Lung microvascular endothelial cell (primary cell): ENCODE data around the gene ZNF148. TPM values are rescaled to one million over a fixed set of nuclear protein-coding genes. Genes with fewer than 3 reads are reported as not detected.
"Not testable (repeated sequence)": the region's sequence is repeated elsewhere in the genome, so short reads cannot be mapped to it uniquely, and the experiment has no call there.

Experiments
- DNase-seq, 2 donors: peaks; one replicate each; pipeline versions ENCODE4 v3.0.0 to v3.0.0-alpha.2; 2010; ENCODE audit warnings: low read depth in 2 of 2
- total RNA-seq: library from RNA; depleted of rRNA; stranded (reverse); fragments of >200 nt; gene quantifications from 2 replicates; pipeline ENCODE4 v1.2.1, GENCODE V29; 2014

Gene ZNF148, protein sequence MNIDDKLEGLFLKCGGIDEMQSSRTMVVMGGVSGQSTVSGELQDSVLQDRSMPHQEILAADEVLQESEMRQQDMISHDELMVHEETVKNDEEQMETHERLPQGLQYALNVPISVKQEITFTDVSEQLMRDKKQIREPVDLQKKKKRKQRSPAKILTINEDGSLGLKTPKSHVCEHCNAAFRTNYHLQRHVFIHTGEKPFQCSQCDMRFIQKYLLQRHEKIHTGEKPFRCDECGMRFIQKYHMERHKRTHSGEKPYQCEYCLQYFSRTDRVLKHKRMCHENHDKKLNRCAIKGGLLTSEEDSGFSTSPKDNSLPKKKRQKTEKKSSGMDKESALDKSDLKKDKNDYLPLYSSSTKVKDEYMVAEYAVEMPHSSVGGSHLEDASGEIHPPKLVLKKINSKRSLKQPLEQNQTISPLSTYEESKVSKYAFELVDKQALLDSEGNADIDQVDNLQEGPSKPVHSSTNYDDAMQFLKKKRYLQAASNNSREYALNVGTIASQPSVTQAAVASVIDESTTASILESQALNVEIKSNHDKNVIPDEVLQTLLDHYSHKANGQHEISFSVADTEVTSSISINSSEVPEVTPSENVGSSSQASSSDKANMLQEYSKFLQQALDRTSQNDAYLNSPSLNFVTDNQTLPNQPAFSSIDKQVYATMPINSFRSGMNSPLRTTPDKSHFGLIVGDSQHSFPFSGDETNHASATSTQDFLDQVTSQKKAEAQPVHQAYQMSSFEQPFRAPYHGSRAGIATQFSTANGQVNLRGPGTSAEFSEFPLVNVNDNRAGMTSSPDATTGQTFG
- total RNA-seq, result 15.0 and 20.8 TPM in 2 replicates

DNA sequence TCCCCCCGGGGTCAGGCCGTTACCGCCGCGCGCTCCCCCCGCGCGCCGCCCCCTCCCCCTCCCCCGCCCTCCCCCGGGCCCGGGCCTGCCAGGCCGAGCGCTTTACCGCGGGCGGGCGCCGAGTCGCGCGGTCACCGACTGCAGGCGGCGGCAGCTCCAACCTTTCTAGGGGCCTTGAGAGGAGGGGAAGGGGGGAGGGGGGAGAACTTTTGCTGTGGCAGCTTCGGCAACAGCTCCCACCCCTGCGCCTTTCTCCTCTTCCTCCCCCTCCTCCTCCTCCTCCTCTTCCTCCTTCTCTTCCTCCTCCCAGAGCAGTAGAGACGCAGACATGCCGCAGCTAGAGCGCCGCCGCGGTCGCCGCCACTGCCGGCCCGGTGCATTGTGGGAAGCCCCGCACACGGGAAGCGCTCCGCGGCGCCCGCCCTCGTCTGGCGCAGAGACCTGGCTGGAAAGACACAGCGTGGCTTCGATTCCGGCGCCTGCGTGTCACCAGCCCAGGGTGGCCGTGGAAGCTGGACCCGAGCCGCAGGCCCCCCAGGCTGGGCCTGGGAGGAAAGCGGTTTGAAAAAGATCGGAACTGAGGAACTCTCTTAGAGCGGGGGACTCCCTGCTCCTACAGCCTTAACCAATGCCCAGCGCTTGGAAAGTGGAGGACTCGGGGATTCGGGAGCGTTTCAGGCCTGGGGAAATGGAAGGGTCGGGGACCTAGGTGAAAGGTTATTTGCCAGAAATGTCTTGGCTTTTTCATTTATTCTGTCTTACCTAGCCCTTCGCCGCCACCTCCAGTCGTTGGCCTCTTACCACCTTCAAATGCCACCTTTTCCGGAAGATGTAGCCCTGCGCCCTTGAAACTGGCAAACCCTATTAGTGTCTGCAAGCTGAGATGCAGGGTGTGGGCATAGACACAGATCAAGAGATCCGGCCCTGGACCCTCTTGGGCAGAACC is at the start of gene ZNF148:
Gene ZNF148, minus strand, starts transcription at position 330 of the 946 bp plus-strand sequence. CDS start 61,685 bp downstream, outside the sequence.
- peak; percentile 92 to 96 for DNase-seq

DNA sequence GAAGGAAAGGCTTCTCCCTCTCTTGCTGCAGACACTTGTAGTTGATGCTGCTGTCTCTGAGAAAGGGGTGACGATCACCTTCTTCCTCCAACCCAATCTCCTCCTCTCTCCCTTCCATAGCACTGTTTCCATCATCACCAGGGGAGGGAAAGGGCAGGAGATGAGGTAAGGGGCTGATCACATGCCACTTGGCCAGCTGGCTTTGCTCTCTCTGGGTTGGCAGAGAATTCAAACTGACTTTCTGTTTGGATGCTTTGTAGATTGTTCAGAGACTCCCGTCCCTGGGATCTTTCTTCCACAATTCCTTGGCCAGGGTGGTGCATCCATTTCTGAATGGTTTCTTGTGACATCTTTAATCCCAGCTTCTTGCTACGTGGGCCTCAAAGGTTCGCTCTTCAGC is 43.2 kb upstream of the ZNF148 start:
- no peak for DNase-seq

DNA sequence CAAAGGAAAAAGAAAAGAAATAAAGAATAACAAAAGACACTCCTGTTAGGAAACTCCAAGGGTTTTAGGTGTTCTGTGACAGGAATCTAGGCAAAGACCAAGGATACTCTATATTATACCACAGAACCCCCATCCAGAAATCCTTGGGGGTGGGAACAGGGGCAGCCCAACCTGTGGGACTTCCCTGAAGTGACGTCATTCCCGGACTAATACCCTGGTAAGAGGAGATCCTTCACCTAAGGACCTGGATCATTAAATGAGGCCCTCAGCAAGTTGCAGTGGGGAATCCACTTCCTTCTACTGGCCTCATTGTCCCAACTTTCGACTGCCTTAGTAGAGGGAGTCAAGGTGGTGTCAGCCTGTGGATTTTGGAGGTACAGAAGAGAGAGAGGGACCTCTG is 41.1 kb upstream of the ZNF148 start:
- no peak for DNase-seq

DNA sequence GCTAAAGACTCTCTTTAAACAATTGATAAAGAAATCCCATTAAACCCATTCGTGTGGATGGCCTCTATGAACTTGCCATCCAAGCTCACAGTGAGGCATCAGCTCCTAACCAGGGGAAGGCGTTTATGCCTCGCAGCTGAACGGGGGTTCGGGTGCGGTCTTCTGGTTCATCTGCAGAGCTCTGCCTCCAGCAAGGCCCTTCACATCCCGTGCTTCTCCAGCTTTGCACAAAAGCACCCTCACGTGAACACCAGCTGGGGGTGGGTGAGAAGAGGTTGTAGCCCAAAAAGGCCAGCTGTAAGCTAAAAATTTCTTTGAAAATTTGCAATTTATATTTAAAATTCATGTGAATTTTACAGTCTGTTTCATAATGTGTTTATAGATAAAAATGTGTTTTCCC is 39.5 kb upstream of the ZNF148 start:
- no peak for DNase-seq

DNA sequence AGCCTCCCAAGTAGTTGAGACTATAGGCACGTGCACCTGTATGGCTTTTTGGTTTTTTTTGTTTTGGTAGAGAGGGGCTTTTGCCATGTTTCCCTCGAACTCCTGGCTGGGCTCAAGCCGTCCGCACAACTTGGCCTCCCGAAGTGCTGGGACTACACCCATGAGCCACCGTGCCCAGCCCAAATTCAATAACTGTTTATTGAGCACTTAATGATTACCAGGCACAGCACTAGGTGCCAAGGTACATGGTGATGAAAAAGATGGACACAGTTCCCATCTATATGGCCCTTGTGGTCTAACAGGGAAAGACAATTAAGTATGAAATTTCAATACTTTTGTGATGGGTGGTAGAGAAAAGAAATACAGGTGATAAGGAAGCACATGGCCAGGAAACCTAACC is 35.8 kb upstream of the ZNF148 start:
- no peak for DNase-seq

DNA sequence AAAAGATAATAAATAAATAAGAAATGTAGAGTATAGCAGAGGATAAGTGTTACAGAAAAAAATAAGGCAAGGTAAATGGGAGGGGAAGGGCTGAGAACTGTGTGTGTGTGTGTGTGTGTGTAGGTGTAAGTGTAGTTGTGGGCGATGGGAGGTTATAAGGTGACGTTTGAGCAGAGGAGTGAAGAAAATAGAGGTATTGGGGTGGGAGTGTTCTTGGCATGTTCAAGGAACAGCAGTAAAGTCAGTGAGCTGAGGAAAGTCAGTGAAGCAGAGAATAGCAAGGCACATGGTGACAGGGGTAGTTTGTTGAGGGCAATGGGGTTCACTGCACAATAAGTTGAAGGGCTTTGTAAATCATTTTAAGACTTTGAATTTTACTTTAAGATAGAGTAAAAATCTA is 30.9 kb upstream of the ZNF148 start:
- no peak for DNase-seq

DNA sequence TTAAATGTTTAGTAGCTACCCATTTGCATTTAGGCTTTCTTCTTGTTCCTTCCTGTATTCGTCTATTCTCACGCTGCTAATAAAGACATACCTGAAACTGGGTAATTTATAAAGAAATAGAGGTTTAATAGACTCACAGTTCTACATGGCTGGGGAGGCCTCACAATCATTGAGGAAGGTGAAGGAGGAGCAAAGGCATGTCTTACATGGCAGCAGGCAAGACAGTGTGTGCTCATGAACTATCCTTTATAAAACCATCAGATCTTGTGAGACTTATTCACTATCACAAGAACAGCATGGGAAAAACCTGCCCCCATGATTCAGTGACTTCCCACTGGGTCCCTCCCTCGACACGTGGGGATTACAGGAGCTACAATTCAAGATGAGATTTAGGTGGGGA is 30.4 kb upstream of the ZNF148 start:
- not testable (repeated sequence) for DNase-seq

DNA sequence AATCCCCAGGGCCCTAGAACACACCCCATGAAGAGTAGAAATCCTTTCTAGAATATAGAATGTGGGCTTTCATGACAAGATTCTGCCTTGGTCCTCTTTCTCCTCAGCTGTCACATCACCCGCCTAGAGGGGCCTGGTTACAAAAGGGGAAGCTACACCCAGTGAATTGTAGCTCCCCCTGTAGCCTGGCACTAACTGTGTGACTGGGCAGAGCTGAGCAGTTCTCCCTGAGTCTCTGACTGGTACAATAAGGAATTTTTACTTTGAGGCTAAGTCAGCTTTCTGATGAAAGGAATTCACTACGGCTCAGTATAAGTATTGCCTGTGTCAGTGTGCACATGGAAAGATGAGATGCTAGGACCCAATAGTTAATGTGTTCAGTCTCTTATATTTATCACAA is 28.7 kb upstream of the ZNF148 start:
- no peak for DNase-seq

DNA sequence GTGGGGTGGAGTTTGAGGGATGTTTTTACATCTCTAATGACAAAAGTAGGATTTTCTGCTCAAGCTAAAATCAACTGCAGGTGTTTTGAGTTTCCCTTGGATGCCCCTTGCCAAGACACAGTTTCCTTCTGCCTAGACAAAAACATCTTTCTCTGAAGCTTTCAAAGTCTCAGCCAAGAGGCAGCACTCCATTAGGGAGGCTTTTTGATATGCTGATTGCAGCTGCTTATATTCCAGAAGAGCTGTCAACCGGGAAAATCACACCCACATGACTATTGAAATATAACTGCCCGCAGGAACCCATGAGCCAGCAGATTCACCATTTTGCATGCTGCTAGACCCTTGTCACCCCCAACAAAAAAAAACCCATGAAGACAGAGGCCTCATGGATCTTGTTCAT is 27.5 kb upstream of the ZNF148 start:
- DNase-seq, result no peak

DNA sequence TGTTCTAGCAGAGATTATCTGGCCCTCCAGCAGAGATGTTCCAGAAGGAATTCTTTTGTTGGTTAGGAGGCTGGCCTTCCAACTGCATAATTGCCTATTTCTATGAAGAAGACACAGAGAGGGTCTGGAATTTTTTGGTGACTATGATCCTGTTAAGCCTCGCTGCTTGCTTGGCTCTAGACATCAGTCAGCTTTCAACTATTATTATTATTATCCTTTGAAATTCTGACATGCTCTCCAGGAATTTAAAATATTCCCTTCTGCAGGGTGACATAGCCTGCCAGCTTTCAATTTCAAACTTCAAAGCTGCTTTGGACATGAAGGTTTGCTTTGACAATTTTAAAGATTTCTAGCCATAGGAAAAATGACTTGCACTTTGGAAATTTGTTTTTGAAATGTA is 26.3 kb upstream of the ZNF148 start:
- DNase-seq, result no peak

DNA sequence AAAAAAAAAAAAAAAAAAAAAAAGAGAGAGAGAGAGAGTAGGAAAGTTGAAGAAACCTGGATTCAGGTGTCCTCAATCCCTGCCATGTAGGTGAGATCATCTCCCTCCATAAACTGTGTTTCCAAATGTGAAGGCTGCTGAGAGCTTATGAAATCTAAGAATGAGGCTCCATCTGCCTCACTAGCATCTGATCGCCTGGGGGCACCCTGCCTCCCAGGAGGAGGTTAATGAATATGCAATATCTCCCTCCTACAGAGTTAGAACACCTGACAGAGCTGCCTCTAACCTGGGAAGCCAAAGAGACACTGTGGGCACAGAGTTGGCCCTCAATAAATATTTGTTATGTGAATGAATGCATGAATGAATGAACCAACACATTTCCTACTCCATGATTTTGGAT is 23.8 kb upstream of the ZNF148 start:
- no peak for DNase-seq

DNA sequence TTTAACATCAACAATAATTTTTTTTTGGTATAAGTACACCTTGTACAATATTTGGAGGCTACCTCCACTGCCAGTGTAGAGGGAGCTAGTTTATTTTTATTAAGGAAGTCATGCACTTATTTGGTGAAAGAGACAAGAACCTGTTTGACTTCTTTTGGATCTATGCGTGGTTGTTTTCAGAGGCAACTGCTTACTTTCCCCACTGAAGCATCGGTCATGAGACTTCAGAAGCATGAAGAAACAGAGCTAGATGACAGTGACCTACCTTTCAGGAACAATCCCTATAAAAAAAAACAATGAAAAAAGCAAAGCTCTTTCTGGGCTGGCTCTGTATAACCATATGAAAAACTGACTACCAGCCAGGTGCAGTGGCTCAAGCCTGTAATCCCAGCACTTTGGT is 20.0 kb upstream of the ZNF148 start:
- DNase-seq, result no peak

DNA sequence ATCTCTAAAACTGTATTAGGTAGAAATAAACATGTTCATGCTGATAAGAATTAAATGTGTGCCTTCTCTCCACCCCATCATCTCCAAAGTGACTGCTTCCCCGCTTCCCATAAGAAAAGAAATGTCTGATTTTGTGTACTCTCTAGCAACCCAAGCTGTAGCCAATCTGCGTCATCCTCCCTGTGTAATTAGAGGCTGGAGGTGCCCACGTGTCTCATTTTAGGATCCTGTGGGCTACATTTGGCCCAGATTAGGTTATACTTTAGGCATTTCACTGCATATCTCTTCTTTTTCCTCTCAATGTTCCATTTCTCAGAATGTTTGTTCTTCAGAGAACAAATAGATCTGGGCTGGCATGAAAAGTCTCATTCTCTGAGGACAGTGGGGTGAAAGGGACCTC is 19.3 kb upstream of the ZNF148 start:
- DNase-seq, result no peak

DNA sequence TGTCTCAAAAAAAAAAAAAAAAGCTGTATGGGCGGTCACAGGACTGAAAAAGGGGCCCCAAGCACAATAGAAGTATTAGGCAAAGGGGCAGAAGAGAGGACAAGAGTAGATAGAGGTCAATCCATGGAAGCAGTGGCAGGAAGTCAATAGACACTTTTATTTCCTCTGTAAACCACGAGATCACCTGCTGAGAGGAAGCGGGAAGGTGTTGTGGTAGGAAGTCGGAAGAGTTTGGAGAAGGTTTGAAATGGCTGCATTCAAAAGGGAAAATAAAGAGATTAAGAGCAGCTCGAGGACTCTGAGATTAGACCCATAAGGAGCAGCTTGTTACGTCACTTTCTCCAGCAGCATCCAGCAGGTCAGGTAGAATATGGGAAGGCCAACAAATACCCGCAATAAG is 14.2 kb upstream of the ZNF148 start:
- DNase-seq, result no peak

DNA sequence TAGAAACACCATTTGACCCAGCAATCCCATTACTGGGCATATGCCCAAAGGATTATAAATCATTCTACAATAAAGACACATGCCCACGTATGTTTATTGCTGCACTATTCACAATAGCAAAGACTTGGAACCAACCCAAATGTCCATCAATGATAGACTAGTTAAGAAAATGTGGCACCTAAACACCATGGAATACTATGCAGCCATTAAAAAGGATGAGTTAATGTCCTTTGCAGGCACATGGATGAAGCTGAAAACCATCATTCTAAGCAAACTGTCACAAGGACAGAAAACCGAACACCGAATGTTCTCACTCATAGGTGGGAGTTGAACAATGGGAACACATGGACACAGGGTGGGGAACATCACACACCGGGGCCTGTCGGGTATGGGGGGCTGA is 13.2 kb upstream of the ZNF148 start:
- DNase-seq, result not testable (repeated sequence)

DNA sequence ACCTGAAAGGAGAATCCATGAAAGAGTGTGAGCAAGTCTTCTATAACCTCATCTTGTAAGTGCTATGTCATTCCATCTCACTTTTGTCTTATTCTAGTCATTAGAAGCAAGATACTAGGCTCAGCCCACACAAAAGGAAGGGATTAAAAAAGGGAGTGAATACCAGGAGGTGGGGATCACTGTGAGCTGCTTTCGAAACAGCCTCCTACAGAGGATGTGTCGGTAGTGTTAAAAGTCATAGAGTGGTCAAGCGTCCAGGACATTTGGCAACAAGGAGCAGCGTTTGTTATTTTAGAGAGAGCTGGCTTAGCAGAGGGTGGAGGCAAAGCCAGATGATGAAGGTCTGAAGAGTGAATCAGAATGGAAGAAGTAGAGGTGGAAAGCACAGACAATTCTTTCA is 11.7 kb upstream of the ZNF148 start:
- no peak for DNase-seq

DNA sequence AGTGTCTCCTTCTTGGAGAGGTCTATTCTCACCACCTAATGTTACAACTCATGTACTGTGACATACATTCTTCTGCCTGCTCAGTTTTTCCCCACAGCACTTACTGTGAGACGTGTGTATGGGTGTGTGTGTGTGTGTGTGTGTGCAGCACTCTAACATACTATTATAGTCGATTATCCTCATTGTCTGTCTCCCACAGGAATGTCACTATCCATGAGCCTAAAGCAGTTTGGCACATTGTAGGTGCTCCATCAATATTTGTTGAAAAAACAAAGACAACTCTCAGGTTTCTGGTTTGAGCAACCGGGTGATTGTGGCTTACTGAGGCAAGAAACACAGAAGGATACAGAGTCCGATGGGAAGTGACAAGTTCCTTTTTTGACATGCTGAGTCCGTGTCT is 8.6 kb upstream of the ZNF148 start:
- no peak for DNase-seq

DNA sequence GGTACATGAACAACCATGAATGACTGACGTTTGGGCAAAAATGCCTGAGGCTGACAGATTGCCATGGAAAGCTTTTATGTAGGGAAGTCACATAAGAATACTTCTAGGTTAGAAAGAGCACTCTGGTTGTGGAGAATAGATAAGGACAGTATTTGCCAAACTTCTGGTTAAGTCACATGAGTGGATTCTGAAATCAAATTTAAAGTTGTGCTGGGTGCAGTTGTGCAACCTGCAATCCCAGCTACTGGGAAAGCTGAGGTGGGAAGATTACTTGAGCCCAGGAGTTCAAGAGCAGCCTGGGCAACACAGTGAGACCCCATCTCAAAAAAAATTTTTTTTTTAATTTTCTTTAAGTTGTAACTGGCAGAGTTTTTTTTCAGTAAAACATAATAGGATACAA is 7.2 kb upstream of the ZNF148 start:
- no peak for DNase-seq

DNA sequence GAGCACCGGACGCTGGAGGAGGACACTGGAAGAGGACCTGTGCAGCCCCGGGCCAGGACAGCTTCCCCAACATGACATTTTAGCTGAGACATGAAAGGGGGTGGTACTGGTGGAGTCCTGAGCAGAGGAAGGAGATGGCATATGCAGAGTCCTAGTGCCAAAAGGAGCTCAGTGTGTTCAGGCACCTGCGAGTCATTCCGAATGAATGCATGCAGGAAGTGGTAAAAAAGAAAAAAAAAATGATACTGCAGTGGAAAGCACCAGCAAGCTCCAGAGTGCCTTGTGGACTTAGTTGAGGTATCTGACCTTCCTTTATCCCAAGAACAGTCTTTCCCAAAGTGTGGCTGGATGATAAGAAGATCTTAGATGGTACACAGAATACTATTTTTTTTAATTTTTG is 6.6 kb upstream of the ZNF148 start:
- peak in 1 of 2 donors; percentile 28 for DNase-seq

DNA sequence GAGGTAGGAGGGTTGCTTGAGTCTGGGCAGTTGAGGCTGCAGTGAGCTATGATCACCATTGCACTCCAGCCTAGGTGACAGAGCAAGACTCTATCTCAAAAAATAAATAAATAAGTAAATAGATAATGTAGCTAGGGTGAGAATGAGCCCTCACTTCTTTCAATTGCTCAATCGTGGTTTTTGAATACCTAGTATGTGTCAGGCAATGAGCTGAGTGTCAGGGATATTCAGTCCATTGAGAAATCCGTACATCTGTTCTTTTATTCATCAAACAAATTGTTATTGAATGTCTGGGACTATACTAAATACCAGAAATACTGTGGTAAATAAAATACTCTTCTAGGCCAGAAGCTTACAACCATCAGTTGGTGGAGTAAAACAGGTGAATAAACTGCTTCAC is 6.2 kb upstream of the ZNF148 start:
- no peak for DNase-seq

DNA sequence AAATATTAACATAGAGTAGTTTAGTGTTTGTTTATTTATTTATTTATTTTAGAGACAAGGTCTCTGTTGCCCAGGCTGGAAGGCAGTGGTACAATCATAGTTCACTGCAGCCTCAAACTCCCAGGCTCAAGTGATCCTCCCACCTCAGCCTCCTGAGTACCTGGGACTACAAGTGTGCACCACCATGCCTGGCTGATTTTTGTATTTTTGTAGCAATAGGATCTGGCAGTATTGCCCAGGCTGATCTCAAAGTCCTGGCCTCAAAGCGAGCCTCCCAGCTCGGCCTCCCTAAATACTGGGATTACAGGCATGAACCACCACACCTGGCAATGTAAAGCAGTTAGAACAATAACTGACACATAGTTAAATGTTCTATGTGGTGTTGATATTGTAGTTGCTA is 4.4 kb upstream of the ZNF148 start:
- no peak for DNase-seq

DNA sequence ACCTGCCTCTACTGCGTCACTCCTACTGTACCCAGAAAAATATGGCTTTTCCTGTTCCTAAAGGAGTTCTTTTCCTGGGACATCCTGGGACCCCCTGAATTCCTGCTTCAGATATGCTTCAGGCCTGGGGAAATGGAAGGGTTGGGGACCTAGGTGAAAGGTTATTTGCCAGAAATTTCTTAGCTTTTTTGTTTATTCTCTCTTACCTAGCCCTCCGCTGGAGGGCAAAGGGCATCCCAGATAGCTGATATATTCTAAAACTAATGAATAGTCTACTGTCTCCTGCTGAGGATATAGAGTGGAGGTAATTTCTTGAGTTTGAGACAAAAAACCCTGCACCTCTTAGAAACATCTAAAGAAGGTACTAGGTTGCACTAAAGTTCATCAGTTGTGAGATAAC is 3.6 kb upstream of the ZNF148 start:
- no peak for DNase-seq
